Caco-2 (cell line): ENCODE measurements around the gene CDK15. TPM values are rescaled to one million over a fixed set of nuclear protein-coding genes. Genes with fewer than 3 reads are reported as not detected.

Source experiments
- BruUV-seq: library from RNA; stranded (reverse); fragments of 400-500 nt; replicated peaks from 2 replicates; lab custom pipeline; 2021; lab: Mats Ljungman, UMichigan
- CTCF ChIA-PET: fragments of 300-600 bp; sonication (Branson Sonifier 250); formaldehyde crosslinking; loops from one replicate; lab custom pipeline; 2022; ENCODE audit warnings: antibody characterized with exemption; lab: Charles Lee
- POLR2A ChIA-PET: fragments of 300-600 bp; sonication (Branson Sonifier 250); formaldehyde crosslinking; loops from one replicate; lab custom pipeline; 2022; ENCODE audit warnings: antibody characterized with exemption; lab: Charles Lee
- DNase-seq, 2 experiments: peaks; one replicate each; pipeline versions ENCODE4 v3.0.0 to v3.0.0-alpha.2; 2020 to 2022
- H3K27me3 ChIP-seq: replicated peaks from 2 replicates; pipeline ENCODE4 v1.6.0; 2011; ENCODE audit warnings: low read length; ENCODE audit not compliant: control insufficient read depth, insufficient read depth
- H3K36me3 ChIP-seq: 2 replicates; pipeline ENCODE4 v1.5.1; 2011; ENCODE audit warnings: low read length; ENCODE audit not compliant: control insufficient read depth, insufficient read depth
- H3K4me1 ChIP-seq: fragments of 250-450 bp; sonication (Bioruptor Pico); 2 replicates; pipeline ENCODE4 v1.5.1; 2020; ENCODE audit warnings: mild to moderate bottlenecking
- H3K4me3 ChIP-seq: 2 replicates; pipeline ENCODE4 v1.5.1; 2011; ENCODE audit warnings: low read depth, mild to moderate bottlenecking, control low read depth, low read length
- H3K9me3 ChIP-seq: fragments of 250-450 bp; sonication (Bioruptor Pico); 2 replicates; pipeline ENCODE4 v1.5.1; 2020; ENCODE audit warnings: mild to moderate bottlenecking, moderate library complexity
- H3K27ac Mint-ChIP-seq: one replicate; pipeline ENCODE4 v1.8.0; 2022; ENCODE audit warnings: mixed read lengths; ENCODE audit not compliant: unreplicated experiment
- H3K27me3 Mint-ChIP-seq: one replicate; pipeline ENCODE4 v1.8.0; 2022; ENCODE audit warnings: mixed read lengths; ENCODE audit not compliant: insufficient read depth, unreplicated experiment
- H3K36me3 Mint-ChIP-seq: one replicate; pipeline ENCODE4 v1.8.0; 2022; ENCODE audit warnings: mild to moderate bottlenecking, mixed read lengths; ENCODE audit not compliant: insufficient read depth, unreplicated experiment
- H3K4me1 Mint-ChIP-seq: one replicate; pipeline ENCODE4 v1.8.0; 2022; ENCODE audit warnings: low read depth, mixed read lengths; ENCODE audit not compliant: unreplicated experiment
- H3K4me3 Mint-ChIP-seq: one replicate; pipeline ENCODE4 v1.8.0; 2022; ENCODE audit warnings: mild to moderate bottlenecking, moderate library complexity, mixed read lengths; ENCODE audit not compliant: unreplicated experiment
- H3K9me3 Mint-ChIP-seq: one replicate; pipeline ENCODE4 v1.8.0; 2022; ENCODE audit warnings: mixed read lengths; ENCODE audit not compliant: unreplicated experiment
- intact Hi-C: fragments of 100-400 bp; cut with micrococcal nuclease; formaldehyde crosslinking; loops from one replicate; pipeline ENCODE4 v1.10.0; 2022; ENCODE audit not compliant: unreplicated experiment
- total RNA-seq: library from RNA; stranded (reverse); gene quantifications from 2 replicates; pipeline ENCODE4 v1.2.3, GENCODE V29; 2022
- TF ChIP-seq, protein P1 (sequence below), 2 experiments: fragments of 200-600 bp in 1 of 2; IDR thresholded peaks; 1 replicate in 1 of 2; 2 replicates in 1 of 2; pipeline versions ENCODE4 v1.5.1 to v1.8.0; 2011 to 2022; ENCODE audit warnings: antibody characterized with exemption in 1 of 2, control low read depth in 1 of 2, inconsistent platforms in 1 of 2, low read depth in 1 of 2, low read length in 1 of 2, mild to moderate bottlenecking in 1 of 2, moderate library complexity in 1 of 2; ENCODE audit not compliant: insufficient read depth in 1 of 2, severe bottlenecking in 1 of 2, unreplicated experiment in 1 of 2

The CDK15 gene
- total RNA-seq, 1 experiment from 2014 or later: not detected

DNA sequence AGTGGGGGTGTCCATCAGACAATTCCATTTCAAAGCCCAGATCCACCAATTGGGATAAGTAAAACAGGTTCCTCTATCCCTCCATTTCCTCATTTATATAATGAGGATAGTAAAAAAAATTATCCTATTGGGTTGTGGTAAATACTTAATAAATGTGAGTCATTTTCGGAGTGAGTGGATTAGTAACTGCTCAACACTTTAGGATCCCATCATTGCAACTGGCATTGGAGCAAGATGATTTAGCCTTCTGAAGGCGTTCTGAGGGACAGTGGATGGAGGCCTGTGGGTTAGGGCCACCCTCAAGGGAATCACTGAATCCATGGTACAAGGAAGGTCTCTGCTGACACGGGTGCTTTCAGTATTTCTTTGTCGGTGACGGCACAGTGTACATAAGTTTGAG lies 118.7 kb downstream of the CDK15 start:
- CTCF ChIA-PET: no interaction called here
- H3K4me1 ChIP-seq: peaks cover 7% of the 10 kb centered on the region
- DNase-seq: no peak
- POLR2A ChIA-PET: no interaction called here
- no peaks in the 10 kb centered on the region for H3K27me3 Mint-ChIP-seq
- peaks cover 28% of the 10 kb centered on the region for H3K4me1 Mint-ChIP-seq
- BruUV-seq: no TSS peak
- no peaks in the 10 kb centered on the region for H3K9me3 ChIP-seq
- no peaks in the 10 kb centered on the region for H3K9me3 Mint-ChIP-seq
- H3K4me3 ChIP-seq: no peak overlapping the region
- H3K36me3 Mint-ChIP-seq: no peaks in the 10 kb centered on the region
- no peak overlapping the region for H3K4me3 Mint-ChIP-seq
- no peaks in the 10 kb centered on the region for H3K36me3 ChIP-seq
- intact Hi-C loops: no loop called here
- no peak overlapping the region for H3K27ac Mint-ChIP-seq
- TF ChIP-seq, protein P1, sequence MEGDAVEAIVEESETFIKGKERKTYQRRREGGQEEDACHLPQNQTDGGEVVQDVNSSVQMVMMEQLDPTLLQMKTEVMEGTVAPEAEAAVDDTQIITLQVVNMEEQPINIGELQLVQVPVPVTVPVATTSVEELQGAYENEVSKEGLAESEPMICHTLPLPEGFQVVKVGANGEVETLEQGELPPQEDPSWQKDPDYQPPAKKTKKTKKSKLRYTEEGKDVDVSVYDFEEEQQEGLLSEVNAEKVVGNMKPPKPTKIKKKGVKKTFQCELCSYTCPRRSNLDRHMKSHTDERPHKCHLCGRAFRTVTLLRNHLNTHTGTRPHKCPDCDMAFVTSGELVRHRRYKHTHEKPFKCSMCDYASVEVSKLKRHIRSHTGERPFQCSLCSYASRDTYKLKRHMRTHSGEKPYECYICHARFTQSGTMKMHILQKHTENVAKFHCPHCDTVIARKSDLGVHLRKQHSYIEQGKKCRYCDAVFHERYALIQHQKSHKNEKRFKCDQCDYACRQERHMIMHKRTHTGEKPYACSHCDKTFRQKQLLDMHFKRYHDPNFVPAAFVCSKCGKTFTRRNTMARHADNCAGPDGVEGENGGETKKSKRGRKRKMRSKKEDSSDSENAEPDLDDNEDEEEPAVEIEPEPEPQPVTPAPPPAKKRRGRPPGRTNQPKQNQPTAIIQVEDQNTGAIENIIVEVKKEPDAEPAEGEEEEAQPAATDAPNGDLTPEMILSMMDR (IDR thresholded peaks at IDR 0.05; ENCODE audit: insufficient read depth in 1 of 2, low read depth in 1 of 2, low read length in 1 of 2, severe bottlenecking in 1 of 2, unreplicated experiment in 1 of 2): no peak
- H3K27me3 ChIP-seq: no peaks in the 10 kb centered on the region

DNA sequence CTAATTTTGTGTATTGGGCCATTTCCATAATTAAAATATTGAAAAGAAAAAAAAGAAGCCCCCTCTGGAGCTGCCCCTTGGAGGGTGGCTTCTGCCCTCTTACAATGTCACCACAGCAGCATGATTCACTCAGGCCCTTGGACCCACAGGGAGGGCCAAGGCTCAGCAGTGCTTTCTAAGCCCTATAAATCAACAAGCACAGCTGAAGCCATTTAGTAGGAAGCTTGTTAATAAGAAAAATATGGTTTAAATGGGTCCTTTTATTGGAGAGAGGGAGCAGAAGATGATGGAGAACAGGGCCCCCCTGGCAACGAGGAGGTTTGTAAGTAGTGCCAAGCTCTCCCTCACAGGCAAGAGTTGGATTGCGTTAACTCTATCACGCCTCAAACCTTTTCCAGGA lies 119.7 kb downstream of the CDK15 start:
- Mint-ChIP-seq H3K4me1 (peaks cover 29% of the 10 kb centered on the region), H3K27ac (no peak overlapping the region)
- intact Hi-C loops: no loop called here

DNA sequence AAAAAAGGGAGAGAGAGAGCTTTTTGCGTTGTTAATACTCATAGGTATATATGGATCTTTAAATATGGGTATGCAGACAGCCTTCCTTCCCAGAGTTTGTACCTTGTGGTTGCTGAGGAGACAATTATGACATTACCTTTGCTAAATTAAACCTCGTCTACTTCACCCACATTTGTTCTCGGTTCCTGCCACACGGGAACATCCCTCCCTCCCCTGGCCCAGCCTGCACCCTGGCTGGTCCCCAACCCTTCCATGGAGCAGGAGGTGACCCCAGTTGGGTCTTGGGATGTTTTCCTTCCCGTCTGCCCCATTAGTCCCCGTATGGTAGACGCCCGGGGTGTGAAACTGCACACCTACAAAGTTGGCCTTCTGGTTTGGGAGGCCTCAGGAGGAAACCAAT lies 122.0 kb downstream of the CDK15 start:
- H3K27me3 Mint-ChIP-seq: no peaks in the 10 kb centered on the region
- no peak overlapping the region for H3K27ac Mint-ChIP-seq
- TF ChIP-seq, protein P1 (IDR thresholded peaks at IDR 0.05; ENCODE audit: insufficient read depth in 1 of 2, low read depth in 1 of 2, low read length in 1 of 2, severe bottlenecking in 1 of 2, unreplicated experiment in 1 of 2): no peak
- H3K4me1 Mint-ChIP-seq: peaks cover 22% of the 10 kb centered on the region
- ChIA-PET CTCF (no interaction called here), POLR2A (no interaction called here)
- no peaks in the 10 kb centered on the region for H3K36me3 Mint-ChIP-seq
- Histone ChIP-seq H3K27me3 (no peaks in the 10 kb centered on the region), H3K4me3 (no peak overlapping the region), H3K9me3 (no peaks in the 10 kb centered on the region), H3K36me3 (no peaks in the 10 kb centered on the region), H3K4me1 (0 out of 2 replicates have a peak, but pooled peaks cover 5% of the 10 kb centered on the region)
- intact Hi-C loops: no loop called here
- DNase-seq: no peak
- BruUV-seq: no TSS peak
- H3K4me3 Mint-ChIP-seq: no peak overlapping the region
- H3K9me3 Mint-ChIP-seq: no peaks in the 10 kb centered on the region

More for the DNA sequence above, 119.7 kb downstream of the CDK15 start:
- no peaks in the 10 kb centered on the region for H3K36me3 Mint-ChIP-seq
- no peak overlapping the region for H3K4me3 Mint-ChIP-seq
- Histone ChIP-seq H3K27me3 (no peaks in the 10 kb centered on the region), H3K9me3 (no peaks in the 10 kb centered on the region), H3K4me3 (no peak overlapping the region), H3K4me1 (peaks cover 11% of the 10 kb centered on the region), H3K36me3 (no peaks in the 10 kb centered on the region)
- no peaks in the 10 kb centered on the region for H3K27me3 Mint-ChIP-seq
- TF ChIP-seq, protein P1 (IDR thresholded peaks at IDR 0.05; ENCODE audit: insufficient read depth in 1 of 2, low read depth in 1 of 2, low read length in 1 of 2, severe bottlenecking in 1 of 2, unreplicated experiment in 1 of 2): no peak
- ChIA-PET POLR2A (no interaction called here), CTCF (no interaction called here)
- no TSS peak for BruUV-seq
- no peaks in the 10 kb centered on the region for H3K9me3 Mint-ChIP-seq
- DNase-seq: no peak
